Measurements from ENCODE around the gene AGPAT4.

- TF ChIP-seq CTCF (IDR thresholded peaks at IDR 0.05) (no peak), POLR2A (IDR thresholded peaks at IDR 0.05) (no peak), EP300 (IDR thresholded peaks at IDR 0.05) (no peak)
These were observed 73.1 kb downstream of the AGPAT4 start for GRCh38 chr6:161200610-161201370.
